Stimulated activated CD4-positive, alpha-beta T cell treated with anti-CD3 and anti-CD28 coated beads, Interleukin-12 subunit alpha, Interleukin-12 subunit beta, amount 100 ng/mL, for 48 hours (primary cell): ENCODE measurements around the gene TNIP3.

ENCODE experiments used
- DNase-seq, 3 donors: peaks; one replicate each; pipeline ENCODE4 v3.0.0-alpha.2; 2020; ENCODE audit warnings: low read depth in 2 of 3, low spot score in 1 of 3

TNIP3 gene

DNA sequence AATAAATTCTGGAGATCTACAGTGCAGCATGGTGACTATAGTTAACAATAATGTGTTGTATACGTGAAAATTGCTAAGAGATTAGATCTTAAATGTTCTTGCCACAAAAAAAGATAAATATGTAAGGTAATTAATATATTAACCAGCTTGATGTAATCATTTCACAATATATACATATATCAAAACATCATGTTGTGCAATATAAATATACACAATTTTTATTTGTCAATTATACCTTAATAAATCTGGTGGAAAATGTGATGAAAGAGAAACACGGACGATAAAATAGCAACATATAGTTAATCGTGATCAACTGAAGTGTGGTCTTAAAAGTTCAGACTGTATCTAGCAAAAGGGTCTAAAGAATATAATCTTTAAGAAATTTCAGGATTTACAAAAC lies 75.3 kb downstream of the TNIP3 start:
- no peak for DNase-seq
